GM21367 (cell line): Measurements from ENCODE around the gene SPIC.

ENCODE experiments used
- ATAC-seq: cut with Tn5 transposase; IDR thresholded peaks from one replicate; pipeline ENCODE4 v1.9.1; 2021; ENCODE audit not compliant: unreplicated experiment

SPIC gene

GRCh38 chr12:101527682-101528081, 52.5 kb downstream of the SPIC start:
- ATAC-seq: no peak

GRCh38 chr12:101536069-101536674, 61.0 kb downstream of the SPIC start:
- ATAC-seq: no peak
